ENCODE measurements around the gene PATL1. TPM values are rescaled to one million over a fixed set of nuclear protein-coding genes. Genes with fewer than 3 reads are reported as not detected.
"Not testable (repeated sequence)": the region's sequence is repeated elsewhere in the genome, so short reads cannot be mapped to it uniquely, and the experiment has no call there.

The PATL1 gene
- total RNA-seq, 1 experiment from 2014 or later, result 57.0 TPM

- no peaks in the 10 kb centered on the region for H3K27me3 ChIP-seq (ENCODE audit: control insufficient read depth, insufficient read depth, low read length)
- no peak for DNase-seq (ENCODE audit: low read depth, low spot score)
- H3K4me3 ChIP-seq (ENCODE audit: low read depth in 2 of 2, low read length in 2 of 2), result no peak overlapping the region
- intact Hi-C loops (cut with micrococcal nuclease; ENCODE audit: unreplicated experiment) (loop anchor here (5.0 kb wide), 1 partner anchor 37 kb away; the partner anchor contains the start of gene PATL1), in situ Hi-C loops (cut with HindIII; ENCODE audit: low pct_unique_long_range_greater_than_20kb, low sequenced_read_pairs) (no loop called here)
- H3K9me3 ChIP-seq (ENCODE audit: control insufficient read depth, insufficient read depth, low read depth, low read length), result no peaks in the 10 kb centered on the region
- no peaks in the 10 kb centered on the region for H3K36me3 ChIP-seq (ENCODE audit: control insufficient read depth, insufficient read depth, low read length)
- POLR2A ChIA-PET, result no interaction called here
- TF ChIP-seq POLR2AphosphoS5 (IDR thresholded peaks at IDR 0.05; ENCODE audit: low read depth, low read length) (no peak), CTCF (IDR thresholded peaks at IDR 0.05) (no peak), TCF7L2 (IDR thresholded peaks at IDR 0.05; ENCODE audit: low read depth, low read length) (no peak), REST (IDR thresholded peaks at IDR 0.05; ENCODE audit: insufficient read depth in 1 of 2, low read depth in 2 of 2, low read length in 1 of 2) (no peak), SIN3A (IDR thresholded peaks at IDR 0.05; ENCODE audit: borderline replicate concordance, insufficient read depth, low read depth, low read length) (no peak)
- H3K27ac ChIP-seq (ENCODE audit: low read length), result no peak overlapping the region
- BruUV-seq (replicated peaks), result no TSS peak
- CTCF ChIA-PET, result no interaction called here
- no peaks in the 10 kb centered on the region for H3K4me1 ChIP-seq (ENCODE audit: control insufficient read depth, insufficient read depth, low read length)
- no peak for ATAC-seq
Measured at GRCh38 chr11:59629996-59630395, 38.8 kb downstream of the PATL1 start.

GRCh38 chr11:59626969-59627368 lies 41.9 kb downstream of the PATL1 start:
- intact Hi-C loops (cut with micrococcal nuclease; ENCODE audit: unreplicated experiment); H3K27me3 ChIP-seq (ENCODE audit: control insufficient read depth, insufficient read depth, low read length); H3K4me1 ChIP-seq (ENCODE audit: control insufficient read depth, insufficient read depth, low read length); CTCF ChIA-PET; H3K27ac ChIP-seq (ENCODE audit: low read length); in situ Hi-C loops (cut with HindIII; ENCODE audit: low pct_unique_long_range_greater_than_20kb, low sequenced_read_pairs); BruUV-seq (replicated peaks); H3K36me3 ChIP-seq (ENCODE audit: control insufficient read depth, insufficient read depth, low read length); H3K4me3 ChIP-seq (ENCODE audit: low read depth in 2 of 2, low read length in 2 of 2); ATAC-seq; POLR2A ChIA-PET; DNase-seq (ENCODE audit: low read depth, low spot score); H3K9me3 ChIP-seq (ENCODE audit: control insufficient read depth, insufficient read depth, low read depth, low read length): not testable (repeated sequence)

- DNase-seq (ENCODE audit: low read depth, low spot score) (no peak), ATAC-seq (no peak)
- no peaks in the 10 kb centered on the region for H3K9me3 ChIP-seq (ENCODE audit: control insufficient read depth, insufficient read depth, low read depth, low read length)
- intact Hi-C loops (cut with micrococcal nuclease; ENCODE audit: unreplicated experiment) (no loop called here), in situ Hi-C loops (cut with HindIII; ENCODE audit: low pct_unique_long_range_greater_than_20kb, low sequenced_read_pairs) (no loop called here)
- POLR2A ChIA-PET, result no interaction called here
- H3K27me3 ChIP-seq (ENCODE audit: control insufficient read depth, insufficient read depth, low read length), result no peaks in the 10 kb centered on the region
- no peak overlapping the region for H3K27ac ChIP-seq (ENCODE audit: low read length)
- H3K36me3 ChIP-seq (ENCODE audit: control insufficient read depth, insufficient read depth, low read length), result no peaks in the 10 kb centered on the region
- no peak overlapping the region for H3K4me3 ChIP-seq (ENCODE audit: low read depth in 2 of 2, low read length in 2 of 2)
- no peak for TF ChIP-seq TCF7L2 (IDR thresholded peaks at IDR 0.05; ENCODE audit: low read depth, low read length)
- TF ChIP-seq SIN3A (IDR thresholded peaks at IDR 0.05; ENCODE audit: borderline replicate concordance, insufficient read depth, low read depth, low read length), result no peak
- no peak for TF ChIP-seq REST (IDR thresholded peaks at IDR 0.05; ENCODE audit: insufficient read depth in 1 of 2, low read depth in 2 of 2, low read length in 1 of 2)
- CTCF ChIA-PET, result no interaction called here
- H3K4me1 ChIP-seq (ENCODE audit: control insufficient read depth, insufficient read depth, low read length), result no peaks in the 10 kb centered on the region
- BruUV-seq (replicated peaks), result no TSS peak
Measured at GRCh38 chr11:59625703-59626102, 43.1 kb downstream of the PATL1 start.

Data from Panc1 (cell line).